Transverse colon (tissue), 4 donors: ENCODE measurements around the gene PTHLH. TPM values are rescaled to one million over a fixed set of nuclear protein-coding genes. Genes with fewer than 3 reads are reported as not detected.

Experiments used
- DNase-seq: peaks from one replicate; pipeline ENCODE4 v3.0.0-alpha.2; 2019
- H3K27ac ChIP-seq, 4 donors: fragments of 200-600 bp; sonication (generic); 2 replicates each; pipeline ENCODE4 v1.5.1; 2016 to 2018; ENCODE audit warnings: inconsistent platforms in 4 of 4
- H3K27me3 ChIP-seq: fragments of 200-600 bp; sonication (generic); 2 replicates; pipeline ENCODE4 v1.5.1; 2017; ENCODE audit warnings: inconsistent platforms
- H3K36me3 ChIP-seq, 4 donors: fragments of 200-600 bp; sonication (generic); 2 replicates each; pipeline ENCODE4 v1.5.1; 2017 to 2019; ENCODE audit warnings: inconsistent platforms in 4 of 4
- H3K4me1 ChIP-seq, 4 donors: fragments of 200-600 bp; sonication (generic); 2 replicates each; pipeline ENCODE4 v1.5.1; 2017 to 2020; ENCODE audit warnings: inconsistent platforms in 4 of 4
- H3K4me3 ChIP-seq, 4 donors: fragments of 200-600 bp; sonication (generic); 1 replicate in 1 of 4; 2 replicates in 3 of 4; pipeline versions ENCODE4 v1.5.1 to v1.6.1; 2017 to 2019; ENCODE audit warnings: inconsistent platforms in 4 of 4
- H3K9me3 ChIP-seq, 2 donors: fragments of 200-600 bp; sonication (generic); 2 replicates each; pipeline ENCODE4 v1.5.1; 2017 to 2019; ENCODE audit warnings: inconsistent platforms in 2 of 2
- CTCF ChIP-seq, 5 experiments: fragments of 200-600 bp in 3 of 5; fragments of 450-650 bp in 2 of 5; sonication (generic) in 3 of 5; IDR thresholded peaks; 1 replicate in 2 of 5; 2 replicates in 3 of 5; pipeline ENCODE4 v1.5.1; 2016 to 2017; ENCODE audit warnings: antibody characterized with exemption in 5 of 5, inconsistent platforms in 3 of 5, mild to moderate bottlenecking in 2 of 5, moderate library complexity in 1 of 5
- EP300 ChIP-seq: sonication (generic); formaldehyde crosslinking; IDR thresholded peaks from one replicate; pipeline ENCODE4 v1.6.1; 2017; ENCODE audit warnings: antibody characterized with exemption, low read depth
- POLR2A ChIP-seq: fragments of 450-650 bp; IDR thresholded peaks from one replicate; pipeline ENCODE4 v1.6.1; 2016; ENCODE audit warnings: antibody characterized with exemption, mild to moderate bottlenecking, moderate library complexity
- POLR2AphosphoS5 ChIP-seq, 3 donors: sonication (generic); formaldehyde crosslinking; IDR thresholded peaks; one replicate each; pipeline ENCODE4 v1.6.1; 2016; ENCODE audit warnings: antibody characterized with exemption in 3 of 3
- WGBS, 2 donors: methylation state at CpG; one replicate each; pipeline ENCODE4 v1.1.5; 2018; ENCODE audit warnings: low coverage in 1 of 2; 5-methylcytosine and 5-hydroxymethylcytosine counted together
- in situ Hi-C, 4 donors: fragments of 200-750 bp; cut with MboI; loops; one replicate each; pipeline versions ENCODE4 v1.15.0 to v1.15.1; 2017; ENCODE audit warnings: low sequenced_read_pairs in 3 of 4, low pct_ligation_motif_present in 1 of 4, low pct_unique_long_range_greater_than_20kb in 1 of 4
- intact Hi-C: fragments of 100-400 bp; cut with DNase I; formaldehyde crosslinking; loops from one replicate; pipeline ENCODE4 v1.15.1; 2023; ENCODE audit warnings: low total_unique reads
- total RNA-seq, 4 donors: library from RNA; depleted of rRNA; stranded (reverse); fragments of >200 nt; gene quantifications; one replicate each; pipeline ENCODE4 v1.1.0, GENCODE V29; 2016

Gene PTHLH
- total RNA-seq, 4 donors from 2014 or later, result 0.68 to 0.79 TPM; not detected in 2

- 0 to 5% methylated on average over 1 to 43 of the region's 61 CpGs for WGBS, 2 donors
- Histone ChIP-seq H3K4me3 (peak overlapping the region in 2 of 4 donors; percentile 13 to 28), H3K36me3 (no peaks in the 10 kb centered on the region), H3K9me3 (no peaks in the 10 kb centered on the region), H3K27ac (no peak overlapping the region), H3K4me1 (peaks cover 0 to 17% (median 5%) of the 10 kb centered on the region in 4 donors), H3K27me3 (peaks cover 87% of the 10 kb centered on the region)
- intact Hi-C loops (no loop called here), in situ Hi-C loops (no loop called here)
- TF ChIP-seq POLR2A (no peak), EP300 (no peak)
- no peak for DNase-seq
Measured at GRCh38 chr12:27975222-27976136, 2.9 kb upstream of the PTHLH start.

GRCh38 chr12:27974735-27975221 is 2.2 kb upstream of the PTHLH start:
- DNase-seq, result no peak
- 14% methylated on average over 26 of the region's 26 CpGs; no CpG with 5 or more reads in 1 of the 2 donors for WGBS, 2 donors
- intact Hi-C loops (no loop called here), in situ Hi-C loops (no loop called here)
- Histone ChIP-seq H3K4me3 (peak overlapping the region in 2 of 4 donors; percentile 13 to 28), H3K9me3 (no peaks in the 10 kb centered on the region), H3K27me3 (peaks cover 87% of the 10 kb centered on the region), H3K27ac (no peak overlapping the region), H3K36me3 (no peaks in the 10 kb centered on the region), H3K4me1 (peaks cover 0 to 20% (median 7%) of the 10 kb centered on the region in 4 donors)
- TF ChIP-seq POLR2A (no peak), EP300 (no peak)

DNA sequence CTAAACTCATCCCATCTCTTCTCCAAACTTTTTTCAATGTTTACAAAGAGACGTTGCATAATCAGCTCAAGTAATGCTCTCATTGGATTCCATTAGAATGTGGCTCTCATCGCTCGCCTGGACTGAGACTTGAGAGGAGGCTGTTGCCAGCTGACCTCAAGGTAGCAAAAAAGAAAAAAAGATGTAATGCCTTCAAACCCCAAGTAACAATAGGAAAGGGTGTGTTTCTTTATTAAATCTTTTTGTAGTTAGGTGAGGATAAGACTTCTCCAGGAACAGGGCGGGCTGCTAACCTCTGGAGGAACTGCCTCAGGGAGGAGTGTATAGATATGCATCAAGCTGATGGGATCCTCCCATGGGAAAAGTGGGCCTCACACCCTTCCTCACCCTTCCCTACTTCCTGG is 956 bp upstream of the PTHLH start:
- Histone ChIP-seq H3K27me3 (peaks cover 99% of the 10 kb centered on the region), H3K4me3 (no peak overlapping the region), H3K9me3 (no peaks in the 10 kb centered on the region), H3K36me3 (no peaks in the 10 kb centered on the region), H3K4me1 (peaks cover 0 to 33% (median 18%) of the 10 kb centered on the region in 4 donors), H3K27ac (no peak overlapping the region)
- in situ Hi-C loops, result no loop called here
- WGBS, 2 donors, result 63 to 100% methylated on average over 1 to 4 of the region's 4 CpGs
- no peak for DNase-seq
- intact Hi-C loops, result no loop called here
- TF ChIP-seq POLR2AphosphoS5 (IDR thresholded peaks at IDR 0.05), result no peak
- no peak for TF ChIP-seq EP300
- no peak for TF ChIP-seq CTCF (IDR thresholded peaks at IDR 0.05)
- no peak for TF ChIP-seq POLR2A

GRCh38 chr12:27971606-27972005 is 927 bp downstream of the PTHLH start:
- H3K27ac ChIP-seq, result no peak overlapping the region
- intact Hi-C loops, result no loop called here
- H3K9me3 ChIP-seq, result no peaks in the 10 kb centered on the region
- TF ChIP-seq POLR2AphosphoS5 (IDR thresholded peaks at IDR 0.05) (no peak), POLR2A (no peak), CTCF (IDR thresholded peaks at IDR 0.05) (no peak), EP300 (no peak)
- no peaks in the 10 kb centered on the region for H3K36me3 ChIP-seq
- in situ Hi-C loops, result no loop called here
- DNase-seq, result no peak
- H3K4me3 ChIP-seq, result no peak overlapping the region
- H3K4me1 ChIP-seq, result peaks cover 0 to 33% (median 18%) of the 10 kb centered on the region in 4 donors
- H3K27me3 ChIP-seq, result peaks cover 99% of the 10 kb centered on the region
- 28 to 33% methylated on average over 4 to 7 of the region's 7 CpGs for WGBS, 2 donors

DNA sequence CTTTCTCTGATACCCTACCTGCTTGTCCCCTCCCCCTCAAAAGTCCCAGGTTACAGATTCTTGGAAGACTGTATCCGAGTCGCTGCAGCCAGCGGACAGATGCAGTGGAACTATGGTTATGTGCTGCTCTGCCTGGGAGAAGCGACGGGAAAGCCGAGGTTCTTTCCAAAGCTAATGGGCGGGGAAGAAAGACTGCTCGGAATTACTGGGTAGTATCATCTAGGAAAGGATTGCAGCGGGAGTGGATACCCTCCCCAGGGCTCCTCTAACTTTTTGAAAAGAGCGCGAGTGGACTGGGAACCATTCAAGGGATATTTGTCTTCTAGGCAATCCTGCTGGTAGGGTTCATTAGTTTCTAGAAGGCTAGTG is 1.4 kb downstream of the PTHLH start:
- H3K4me3 ChIP-seq, result peak overlapping the region in 2 of 4 donors; percentile 42 to 67
- TF ChIP-seq POLR2A, result no peak
- no peak for TF ChIP-seq EP300
- DNase-seq, result no peak
- intact Hi-C loops (no loop called here), in situ Hi-C loops (no loop called here)
- no peaks in the 10 kb centered on the region for H3K9me3 ChIP-seq
- H3K27me3 ChIP-seq, result peaks cover 99% of the 10 kb centered on the region
- no peaks in the 10 kb centered on the region for H3K36me3 ChIP-seq
- 20 to 29% methylated on average over 2 to 11 of the region's 11 CpGs for WGBS, 2 donors
- H3K27ac ChIP-seq, result peak overlapping the region in 2 of 4 donors; percentile 44 to 49
- H3K4me1 ChIP-seq, result peaks cover 0 to 33% (median 18%) of the 10 kb centered on the region in 4 donors
